T-helper 2 cell treated with Interferon-gamma antibody and Interleukin-4, amounts not matched to agents 5 μg/mL and 100 μg/mL, for 36 hours (primary cell): ENCODE measurements around the gene NFE2L1.

Experiments used
- DNase-seq: peaks from one replicate; pipeline ENCODE4 v3.0.0; 2021; ENCODE audit warnings: low spot score
- H3K27ac Mint-ChIP-seq: one replicate; pipeline ENCODE4 v1.8.0; 2021; ENCODE audit warnings: mild to moderate bottlenecking, mixed read lengths
- H3K27me3 Mint-ChIP-seq: one replicate; pipeline ENCODE4 v1.8.0; 2021; ENCODE audit warnings: low read depth, mixed read lengths
- H3K36me3 Mint-ChIP-seq: one replicate; pipeline ENCODE4 v1.8.0; 2021; ENCODE audit warnings: low read depth, mixed read lengths
- H3K4me1 Mint-ChIP-seq: one replicate; pipeline ENCODE4 v1.8.0; 2021; ENCODE audit warnings: low read depth, mixed read lengths
- H3K4me3 Mint-ChIP-seq: one replicate; pipeline ENCODE4 v1.8.0; 2022; ENCODE audit warnings: mild to moderate bottlenecking, moderate library complexity, mixed read lengths
- H3K9me3 Mint-ChIP-seq: one replicate; pipeline ENCODE4 v1.8.0; 2021; ENCODE audit warnings: mixed read lengths

The NFE2L1 gene

DNA sequence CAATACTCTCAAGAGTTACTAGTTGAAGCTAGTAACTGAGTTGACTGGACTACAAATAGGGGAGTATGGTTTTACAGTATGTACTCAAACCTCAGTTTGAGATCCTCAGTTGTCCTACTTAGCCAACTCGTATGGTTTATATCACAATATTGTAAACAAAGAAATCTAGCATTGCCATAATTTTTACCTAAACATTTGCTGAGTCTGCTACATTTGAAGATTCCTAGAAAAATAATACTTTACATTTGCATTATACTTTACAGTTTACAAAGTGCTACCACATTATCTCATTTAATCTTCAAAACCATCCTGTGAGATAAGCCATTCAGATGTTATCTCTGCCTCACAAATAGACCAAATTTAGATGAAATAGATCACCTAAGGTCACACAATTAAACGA, 36.8 kb downstream of the NFE2L1 start:
- DNase-seq = no peak
- peaks cover 9% of the 10 kb centered on the region for H3K4me1 Mint-ChIP-seq
- H3K9me3 Mint-ChIP-seq = no peaks in the 10 kb centered on the region
- no peaks in the 10 kb centered on the region for H3K36me3 Mint-ChIP-seq
- no peaks in the 10 kb centered on the region for H3K27me3 Mint-ChIP-seq
- no peak overlapping the region for H3K4me3 Mint-ChIP-seq
- no peak overlapping the region for H3K27ac Mint-ChIP-seq

DNA sequence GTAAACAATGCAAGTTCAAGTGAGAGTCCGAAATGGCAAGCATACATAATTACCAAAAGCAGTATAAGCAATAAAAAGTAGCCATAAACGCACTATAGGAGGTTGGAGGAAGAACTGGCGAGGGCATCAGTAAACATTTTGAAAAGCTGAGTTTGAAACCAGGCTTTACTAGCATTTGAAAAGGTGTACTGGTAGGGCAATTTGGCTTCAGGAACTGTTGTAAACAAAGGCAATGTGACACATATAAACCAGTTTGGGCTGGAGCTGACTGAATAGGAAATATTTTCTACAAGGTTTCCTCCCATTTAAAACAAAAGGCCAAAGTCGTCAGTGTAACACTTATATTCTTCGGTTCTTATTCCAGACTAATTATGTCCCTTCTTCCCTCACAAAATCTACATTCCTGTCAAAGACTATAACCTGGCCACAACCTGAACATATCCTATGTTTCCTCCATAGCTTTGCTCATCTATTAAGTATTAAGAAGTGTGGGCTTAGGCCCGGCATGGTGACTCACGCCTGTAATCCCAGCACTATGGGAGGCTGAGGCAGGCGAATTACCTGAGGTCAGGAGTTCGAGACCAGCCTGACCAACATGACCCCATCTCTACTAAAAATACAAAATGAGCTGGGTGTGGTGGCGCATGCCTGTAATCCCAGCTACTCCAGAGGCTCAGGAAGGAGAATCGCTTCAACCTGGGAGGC, 45.3 kb downstream of the NFE2L1 start:
- Mint-ChIP-seq H3K27ac (no peak overlapping the region), H3K4me1 (no peaks in the 10 kb centered on the region), H3K27me3 (no peaks in the 10 kb centered on the region), H3K9me3 (no peaks in the 10 kb centered on the region), H3K4me3 (no peak overlapping the region), H3K36me3 (peaks cover 12% of the 10 kb centered on the region)
- DNase-seq = no peak

DNA sequence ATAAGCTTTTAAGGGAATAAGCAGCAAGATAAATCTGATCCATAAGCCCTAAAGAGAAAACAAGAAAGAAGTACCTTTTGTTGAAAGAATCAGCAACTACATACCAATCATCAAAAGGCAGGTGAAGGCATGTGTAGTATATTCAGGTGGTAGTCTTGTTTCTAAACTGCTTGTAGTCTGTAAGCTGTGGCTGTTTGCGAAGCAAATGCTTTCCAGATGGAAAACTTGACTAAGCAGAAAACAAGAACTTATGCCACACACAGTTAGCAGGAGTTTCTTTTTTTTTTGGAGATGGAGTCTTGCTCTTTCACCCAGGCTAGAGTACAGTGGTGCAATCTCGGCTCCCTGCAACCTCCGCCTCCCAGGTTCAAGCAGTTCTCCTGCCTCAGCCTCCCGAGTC, 47.5 kb downstream of the NFE2L1 start:
- H3K27ac Mint-ChIP-seq = no peak overlapping the region
- no peak for DNase-seq
- H3K9me3 Mint-ChIP-seq = no peaks in the 10 kb centered on the region
- H3K4me3 Mint-ChIP-seq = no peak overlapping the region
- H3K36me3 Mint-ChIP-seq = peaks cover 13% of the 10 kb centered on the region
- H3K27me3 Mint-ChIP-seq = no peaks in the 10 kb centered on the region
- peaks cover 7% of the 10 kb centered on the region for H3K4me1 Mint-ChIP-seq

DNA sequence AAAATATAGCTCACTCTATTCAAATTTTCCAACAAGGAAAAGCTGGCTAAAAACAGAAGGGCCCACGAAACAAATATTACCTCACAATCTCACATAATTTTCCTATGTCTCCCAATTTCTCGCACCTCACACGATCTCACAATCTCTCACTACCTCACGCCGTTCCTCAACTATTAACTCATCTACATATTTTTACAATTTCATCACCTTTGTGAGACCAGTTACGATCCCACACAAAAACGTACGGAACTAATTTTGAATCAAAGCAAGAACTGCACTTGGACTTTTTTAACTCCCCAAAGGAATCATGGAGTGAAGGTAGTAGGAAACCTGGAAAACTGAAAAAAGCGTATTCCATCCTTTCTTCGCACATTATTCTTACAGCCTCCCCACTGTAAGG, 52.0 kb downstream of the NFE2L1 start:
- no peak for DNase-seq
- H3K4me1 Mint-ChIP-seq = peaks cover 32% of the 10 kb centered on the region

DNA sequence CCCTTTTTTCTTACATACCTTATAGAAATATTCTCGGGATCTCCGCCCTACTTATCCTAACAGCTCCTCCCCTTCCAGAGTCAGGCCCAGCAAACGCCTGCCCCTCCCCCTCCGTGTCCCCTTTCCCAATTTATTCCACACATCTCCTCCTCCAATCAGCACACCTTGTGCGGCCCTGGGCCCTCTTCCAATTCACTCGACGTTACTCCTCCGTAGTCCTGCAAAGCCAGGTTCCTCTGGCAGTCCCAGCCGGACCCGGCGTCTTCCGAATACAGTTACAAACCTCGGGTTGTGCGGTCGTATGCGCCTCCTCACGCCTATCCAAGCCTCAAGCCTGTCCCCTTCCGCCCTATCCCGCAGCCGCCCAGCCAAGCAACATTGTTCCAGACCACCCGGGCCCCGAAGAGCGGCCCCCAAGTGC, 52.4 kb downstream of the NFE2L1 start:
- Mint-ChIP-seq H3K27ac (peak overlapping the region; percentile 88), H3K9me3 (peaks cover 4% of the 10 kb centered on the region), H3K4me1 (peaks cover 32% of the 10 kb centered on the region), H3K4me3 (peak overlapping the region; percentile 97), H3K36me3 (peaks cover 6% of the 10 kb centered on the region), H3K27me3 (no peaks in the 10 kb centered on the region)
- no peak for DNase-seq

More for the DNA sequence above, 52.0 kb downstream of the NFE2L1 start:
- Mint-ChIP-seq H3K27me3 (no peaks in the 10 kb centered on the region), H3K9me3 (peaks cover 4% of the 10 kb centered on the region), H3K36me3 (peaks cover 8% of the 10 kb centered on the region), H3K4me3 (peak overlapping the region; percentile 97), H3K27ac (no peak overlapping the region)

DNA sequence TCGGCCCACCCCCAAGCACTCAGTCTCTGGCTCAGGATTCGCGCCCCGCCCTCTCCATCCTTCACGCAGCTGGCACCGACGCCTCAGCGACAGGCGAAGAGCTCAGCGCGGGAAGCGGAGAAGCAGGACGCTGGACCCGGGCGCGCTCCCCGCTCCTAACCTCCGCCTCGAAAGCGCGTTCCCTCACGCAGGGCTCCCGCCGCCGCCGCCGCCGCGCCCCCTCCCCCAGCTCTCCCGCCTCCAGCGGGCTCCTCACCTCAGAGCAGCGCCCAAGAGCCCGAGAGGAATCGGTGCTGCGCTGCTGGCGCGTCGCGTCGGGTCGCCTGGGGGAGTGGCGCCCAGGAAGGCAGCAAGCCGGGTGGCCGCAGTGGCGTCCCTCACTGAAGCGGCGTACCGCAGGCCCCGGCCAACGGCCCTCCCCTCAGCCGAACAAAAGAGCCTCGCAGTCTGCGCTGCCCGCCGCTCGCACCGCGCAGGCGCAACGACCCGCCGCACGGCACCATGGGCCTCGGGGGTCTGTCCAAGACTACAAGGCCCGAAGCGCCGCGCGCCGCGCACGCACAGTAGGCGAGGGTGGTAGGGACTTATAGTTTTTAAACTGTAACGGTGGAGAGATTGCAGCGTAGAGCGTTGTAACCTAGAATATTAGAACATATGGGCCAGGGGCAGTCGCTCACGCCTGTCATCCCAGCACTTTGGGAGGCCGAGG, 53.0 kb downstream of the NFE2L1 start, which contains the start of gene CBX1:
TSS of gene CBX1 (minus strand) at position 467 of the 709 bp plus-strand sequence. CDS start 24,474 bp downstream, outside the sequence.
- H3K36me3 Mint-ChIP-seq = peaks cover 6% of the 10 kb centered on the region
- H3K4me3 Mint-ChIP-seq = peak within 1 kb of the TSS; percentile 97
- no peaks in the 10 kb centered on the region for H3K27me3 Mint-ChIP-seq
- peaks cover 4% of the 10 kb centered on the region for H3K9me3 Mint-ChIP-seq
- peak within 1 kb of the TSS; percentile 88 for H3K27ac Mint-ChIP-seq
- DNase-seq = peak; percentile 96
- peaks cover 32% of the 10 kb centered on the region for H3K4me1 Mint-ChIP-seq

DNA sequence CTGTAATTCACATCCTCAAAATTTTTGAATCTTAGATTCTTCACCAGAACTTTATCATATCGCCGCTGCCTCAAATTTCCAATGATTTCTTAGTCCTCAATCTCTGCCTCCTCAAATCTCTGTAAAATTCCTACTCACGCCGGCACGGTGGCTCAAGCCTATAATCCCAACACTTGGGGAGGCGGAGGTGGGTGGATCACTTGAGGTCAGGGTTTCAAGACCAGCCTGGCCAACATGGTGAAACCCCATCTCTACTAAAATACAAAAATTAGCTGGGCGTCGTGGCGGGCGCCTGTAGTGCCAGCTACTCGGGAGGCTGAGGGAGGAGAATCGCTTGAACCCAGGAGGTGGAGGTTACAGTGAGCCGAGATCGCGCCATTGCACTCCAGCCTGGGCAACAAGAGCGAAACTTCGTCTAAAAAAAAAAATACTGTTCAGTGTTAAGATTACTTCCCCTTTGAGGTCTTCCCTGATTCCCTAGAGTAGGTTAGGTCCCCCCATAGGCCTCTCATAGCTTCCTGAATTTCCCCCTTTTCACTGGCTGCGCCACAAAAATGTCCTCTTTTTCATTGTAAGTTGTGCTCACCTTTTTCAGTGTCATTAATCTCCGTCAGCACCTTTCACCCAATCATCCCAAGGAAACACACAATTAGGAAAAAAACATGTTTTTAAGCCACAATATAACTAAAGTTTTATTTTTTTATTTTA, 54.0 kb downstream of the NFE2L1 start:
- H3K27me3 Mint-ChIP-seq = no peaks in the 10 kb centered on the region
- peaks cover 38% of the 10 kb centered on the region for H3K4me1 Mint-ChIP-seq
- H3K9me3 Mint-ChIP-seq = peaks cover 4% of the 10 kb centered on the region
- peaks cover 6% of the 10 kb centered on the region for H3K36me3 Mint-ChIP-seq
- no peak for DNase-seq
- H3K4me3 Mint-ChIP-seq = peak overlapping the region; percentile 71
- peak overlapping the region; percentile 78 for H3K27ac Mint-ChIP-seq

DNA sequence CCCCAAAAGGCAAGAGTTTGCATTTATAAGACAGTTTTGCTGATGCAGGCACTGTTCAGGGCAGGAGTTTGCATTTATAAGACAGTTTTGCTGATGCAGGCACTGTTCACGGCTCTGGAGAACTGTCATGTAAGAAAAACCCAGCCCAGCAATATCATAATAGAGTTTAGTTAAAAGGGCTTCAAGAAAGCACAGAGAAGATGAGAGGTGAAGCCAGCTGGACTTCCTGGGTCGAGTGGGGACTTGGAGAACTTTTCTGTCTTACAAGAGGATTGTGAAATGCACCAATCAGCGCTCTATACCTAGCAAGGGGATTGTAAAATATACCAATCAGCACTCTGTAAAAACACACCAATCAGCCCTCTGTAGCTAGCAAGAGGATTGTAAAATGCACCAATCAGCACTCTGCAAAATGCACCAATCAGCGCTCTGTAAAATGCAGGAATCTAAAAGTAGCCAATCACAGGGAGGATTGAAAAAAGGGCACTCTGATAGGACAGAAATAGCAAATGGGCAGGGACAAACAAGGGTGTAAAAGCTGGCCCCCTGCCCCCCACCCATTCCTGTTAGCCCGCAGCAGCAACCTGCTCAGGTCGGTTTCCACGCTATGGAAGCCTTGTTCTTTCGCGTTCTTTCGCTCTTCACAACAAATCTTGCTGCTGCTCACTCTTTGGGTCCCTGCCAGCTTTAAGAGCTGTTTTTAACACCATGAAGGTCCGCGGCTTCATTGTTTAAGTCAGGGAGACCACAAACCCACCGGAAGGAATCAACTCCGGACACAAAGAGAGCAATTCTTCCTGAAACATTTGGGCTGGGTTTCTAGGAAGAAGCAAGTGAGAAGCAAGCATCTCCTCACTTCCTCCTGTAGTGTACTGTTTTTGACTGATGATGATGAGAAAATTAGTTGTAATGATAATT, 54.9 kb downstream of the NFE2L1 start:
- Mint-ChIP-seq H3K9me3 (peaks cover 4% of the 10 kb centered on the region), H3K27me3 (no peaks in the 10 kb centered on the region), H3K4me1 (peaks cover 42% of the 10 kb centered on the region), H3K27ac (peak overlapping the region; percentile 34), H3K36me3 (peaks cover 6% of the 10 kb centered on the region), H3K4me3 (peak overlapping the region; percentile 56)
- DNase-seq = peak; percentile 17

DNA sequence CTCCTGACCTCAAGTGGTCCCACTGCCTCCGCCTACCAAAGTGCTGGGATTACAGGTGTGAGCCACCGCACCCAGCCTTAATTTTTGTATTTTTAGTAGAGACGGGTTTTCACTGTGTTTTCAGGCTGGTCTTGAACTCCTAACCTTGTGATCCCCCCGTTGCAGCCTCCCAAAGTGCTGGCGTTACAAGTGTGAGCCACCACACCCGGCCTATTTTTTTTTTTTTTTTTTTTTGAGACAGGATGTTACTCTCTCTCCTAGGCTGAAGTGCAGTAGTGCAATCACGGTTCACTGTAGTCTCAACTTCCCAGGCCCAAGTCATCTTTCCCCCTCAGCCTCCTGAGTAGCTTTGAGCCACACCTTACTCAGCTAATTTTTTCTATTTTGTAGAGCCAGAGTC, 56.3 kb downstream of the NFE2L1 start:
- Mint-ChIP-seq H3K27ac (no peak overlapping the region), H3K9me3 (peaks cover 4% of the 10 kb centered on the region), H3K4me3 (peak overlapping the region; percentile 22), H3K4me1 (peaks cover 49% of the 10 kb centered on the region), H3K27me3 (no peaks in the 10 kb centered on the region), H3K36me3 (peaks cover 6% of the 10 kb centered on the region)
- no peak for DNase-seq

DNA sequence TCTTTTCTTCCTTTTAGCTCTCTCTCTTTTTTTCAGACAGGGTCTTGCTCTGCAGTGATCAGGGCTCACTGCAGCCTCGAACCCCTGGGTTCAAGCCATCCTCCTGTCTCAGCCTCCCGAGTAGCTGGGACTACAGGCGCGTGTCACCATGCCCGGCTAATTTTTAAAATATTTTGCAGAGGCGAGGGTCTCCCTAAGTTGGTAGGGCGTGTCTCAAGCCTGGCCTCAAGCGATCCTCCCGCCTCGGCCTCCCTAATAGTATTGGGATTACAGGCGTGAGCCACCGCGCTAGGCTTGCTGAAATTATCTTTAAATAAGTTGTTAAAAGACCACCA, 58.6 kb downstream of the NFE2L1 start:
- Mint-ChIP-seq H3K4me3 (peak overlapping the region; percentile 98), H3K4me1 (peaks cover 49% of the 10 kb centered on the region), H3K36me3 (peaks cover 2% of the 10 kb centered on the region), H3K9me3 (peaks cover 4% of the 10 kb centered on the region), H3K27me3 (no peaks in the 10 kb centered on the region), H3K27ac (peak overlapping the region; percentile 95)
- no peak for DNase-seq

DNA sequence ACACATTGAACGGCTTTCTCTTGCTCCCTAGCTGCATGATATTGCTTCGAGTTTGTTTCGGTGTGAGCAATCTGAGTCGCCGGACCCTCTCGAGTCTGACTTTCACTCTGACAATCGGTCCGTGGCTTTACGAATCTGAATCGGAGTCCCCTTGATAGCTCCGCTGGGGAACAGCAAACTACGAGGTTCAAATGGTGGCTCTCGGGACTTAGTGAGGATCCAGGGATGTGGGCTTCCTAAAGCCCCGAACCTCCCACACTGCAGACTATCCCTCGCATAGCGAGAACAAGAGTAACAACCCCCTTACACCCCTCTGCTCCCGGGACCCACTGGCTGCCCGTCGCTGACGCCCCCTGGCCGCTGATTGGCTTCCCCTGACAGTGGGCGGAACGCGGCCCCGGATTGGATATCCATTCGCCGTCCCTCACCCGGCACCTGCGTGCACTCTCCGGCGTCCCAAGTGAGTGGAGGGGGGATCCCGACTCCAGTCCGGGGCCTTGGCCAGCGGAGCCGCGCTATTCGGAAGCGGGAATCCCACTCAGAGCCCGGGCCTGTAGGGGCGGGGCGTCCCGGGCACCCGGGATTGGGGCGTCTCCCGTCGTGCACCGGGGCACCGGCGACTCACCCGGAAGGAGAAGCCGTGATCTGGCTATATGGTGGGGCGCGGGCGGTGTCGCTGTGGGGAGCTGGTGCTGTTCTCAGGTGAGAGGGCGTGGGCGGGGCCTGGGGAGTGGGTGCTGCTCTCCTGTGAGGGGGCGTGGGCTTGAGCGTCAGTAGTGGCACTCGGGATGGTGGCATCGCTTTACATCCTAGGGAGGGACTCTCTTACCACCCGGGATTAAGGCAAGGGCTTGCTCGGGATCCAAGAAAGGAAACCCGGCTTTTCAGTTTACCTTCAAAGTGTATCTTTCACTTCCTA, 59.2 kb downstream of the NFE2L1 start, which contains the start of gene SNX11:
TSS of gene SNX11 (plus strand) at position 630 of the 919 bp plus-strand sequence. CDS start 4,278 bp downstream, outside the sequence.
- Mint-ChIP-seq H3K36me3 (peaks cover 8% of the 10 kb centered on the region), H3K27ac (peak within 1 kb of the TSS; percentile 95), H3K27me3 (no peaks in the 10 kb centered on the region), H3K4me1 (peaks cover 52% of the 10 kb centered on the region), H3K4me3 (peak within 1 kb of the TSS; percentile 98), H3K9me3 (peaks cover 4% of the 10 kb centered on the region)
- peak; percentile 93 for DNase-seq

DNA sequence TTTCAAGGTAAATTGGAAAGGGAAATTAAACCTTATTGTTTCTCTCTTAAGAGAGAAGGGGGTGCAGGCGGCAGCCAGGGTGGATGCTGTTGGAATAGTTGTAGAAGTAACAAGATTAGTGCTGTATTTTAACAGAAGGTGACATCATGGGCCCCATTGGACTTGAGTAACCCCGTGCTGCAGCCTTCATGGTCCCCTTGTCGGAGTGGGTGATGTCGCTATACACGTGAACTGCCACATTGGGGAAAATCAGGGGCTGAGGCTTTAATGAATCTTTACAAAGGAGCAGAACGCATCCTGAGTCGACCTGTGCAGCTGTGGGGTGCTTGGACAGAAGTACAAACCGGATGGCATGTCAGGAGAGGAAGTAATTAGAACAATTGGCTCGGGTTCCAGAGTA, 62.6 kb downstream of the NFE2L1 start:
- H3K27ac Mint-ChIP-seq = peak overlapping the region; percentile 24
- no peaks in the 10 kb centered on the region for H3K27me3 Mint-ChIP-seq
- H3K4me3 Mint-ChIP-seq = no peak overlapping the region
- no peaks in the 10 kb centered on the region for H3K9me3 Mint-ChIP-seq
- H3K4me1 Mint-ChIP-seq = peaks cover 44% of the 10 kb centered on the region
- peaks cover 13% of the 10 kb centered on the region for H3K36me3 Mint-ChIP-seq
- DNase-seq = no peak
